WTC11 (cell line): ENCODE measurements around the gene TMC8. TPM values are rescaled to one million over a fixed set of nuclear protein-coding genes. Genes with fewer than 3 reads are reported as not detected.

Experiments
- ATAC-seq: fragments of 200-7000 bp; cut with Tn5 transposase; 2 replicates; pipeline ENCODE4 v1.10.0; 2021; ENCODE audit warnings: mild to moderate bottlenecking, moderate library complexity
- CTCF ChIA-PET: fragments of 300-600 bp; sonication (Branson Sonifier 250); formaldehyde crosslinking; loops from one replicate; lab custom pipeline; 2021; ENCODE audit warnings: antibody characterized with exemption; lab: Charles Lee
- POLR2A ChIA-PET: fragments of 350-600 bp; sonication (Branson Sonifier 250); formaldehyde crosslinking; loops from one replicate; lab custom pipeline; 2021; ENCODE audit warnings: antibody characterized with exemption; lab: Charles Lee
- DNase-seq: peaks from one replicate; pipeline ENCODE4 v3.0.0; 2021; ENCODE audit warnings: low spot score
- H3K27ac Mint-ChIP-seq: 2 replicates; pipeline ENCODE4 v1.8.0; 2021; ENCODE audit warnings: mixed read lengths
- H3K27me3 Mint-ChIP-seq: 2 replicates; pipeline ENCODE4 v1.8.0; 2021; ENCODE audit warnings: low read depth, mild to moderate bottlenecking, moderate library complexity, mixed read lengths
- H3K36me3 Mint-ChIP-seq: 2 replicates; pipeline ENCODE4 v1.8.0; 2021; ENCODE audit warnings: mixed read lengths
- H3K4me1 Mint-ChIP-seq: 2 replicates; pipeline ENCODE4 v1.8.0; 2022; ENCODE audit warnings: mixed read lengths
- H3K4me3 Mint-ChIP-seq: 2 replicates; pipeline ENCODE4 v1.8.0; 2021; ENCODE audit warnings: mild to moderate bottlenecking, moderate library complexity, mixed read lengths
- H3K9me3 Mint-ChIP-seq: 2 replicates; pipeline ENCODE4 v1.8.0; 2021; ENCODE audit warnings: mixed read lengths
- CREM ChIP-seq: sonication (generic); formaldehyde crosslinking; IDR thresholded peaks from 2 replicates; pipeline ENCODE4 v1.8.1; 2022; ENCODE audit warnings: mild to moderate bottlenecking, missing genetic modification reagents, moderate library complexity
- ELF4 ChIP-seq: sonication (generic); formaldehyde crosslinking; IDR thresholded peaks from 2 replicates; pipeline ENCODE4 v1.8.1; 2022; ENCODE audit warnings: low read depth, mild to moderate bottlenecking, moderate library complexity, missing genetic modification reagents
- ETV6 ChIP-seq: sonication (generic); formaldehyde crosslinking; IDR thresholded peaks from 2 replicates; pipeline ENCODE4 v1.8.1; 2022; ENCODE audit warnings: mild to moderate bottlenecking, missing genetic modification reagents
- FOXJ3 ChIP-seq: sonication (generic); formaldehyde crosslinking; IDR thresholded peaks from 2 replicates; pipeline ENCODE4 v1.9.0; 2021; ENCODE audit warnings: missing genetic modification reagents, mild to moderate bottlenecking, borderline replicate concordance
- GTF2I ChIP-seq: fragments of 250-450 bp; sonication (Bioruptor Pico); conservative IDR thresholded peaks from 2 replicates; pipeline ENCODE4 v1.4.0; 2021; ENCODE audit warnings: mild to moderate bottlenecking
- JUN ChIP-seq: sonication (generic); formaldehyde crosslinking; IDR thresholded peaks from 2 replicates; pipeline ENCODE4 v1.8.0; 2023; ENCODE audit warnings: mild to moderate bottlenecking, missing genetic modification reagents
- NFATC4 ChIP-seq: fragments of 250-450 bp; sonication (Bioruptor Pico); IDR thresholded peaks from 2 replicates; pipeline ENCODE4 v1.9.0; 2021; ENCODE audit warnings: mild to moderate bottlenecking
- NFE2L1 ChIP-seq: sonication (generic); formaldehyde crosslinking; IDR thresholded peaks from 2 replicates; pipeline ENCODE4 v1.8.1; 2023; ENCODE audit warnings: missing genetic modification reagents
- TEAD4 ChIP-seq: sonication (generic); formaldehyde crosslinking; IDR thresholded peaks from 2 replicates; pipeline ENCODE4 v1.8.0; 2022; ENCODE audit warnings: mild to moderate bottlenecking, missing genetic modification reagents
- ZNF121 ChIP-seq: sonication (generic); formaldehyde crosslinking; IDR thresholded peaks from 2 replicates; pipeline ENCODE4 v1.8.0; 2023; ENCODE audit warnings: missing genetic modification reagents
- ZNF219 ChIP-seq: sonication (generic); formaldehyde crosslinking; IDR thresholded peaks from 2 replicates; pipeline ENCODE4 v1.8.0; 2023; ENCODE audit warnings: missing genetic modification reagents, mild to moderate bottlenecking, borderline replicate concordance
- ZNF317 ChIP-seq: sonication (generic); formaldehyde crosslinking; IDR thresholded peaks from 2 replicates; pipeline ENCODE4 v1.8.1; 2023; ENCODE audit warnings: low read depth, mild to moderate bottlenecking, moderate library complexity, missing genetic modification reagents, borderline replicate concordance
- total RNA-seq: library from RNA; stranded (reverse); gene quantifications from 3 replicates; pipeline ENCODE4 v1.2.3, GENCODE V29; 2021
- TF ChIP-seq, protein P1 (sequence below): sonication (generic); formaldehyde crosslinking; IDR thresholded peaks from 2 replicates; pipeline ENCODE4 v1.8.1; 2023; ENCODE audit warnings: mild to moderate bottlenecking, missing genetic modification reagents
- TF ChIP-seq, protein P2 (sequence below): sonication (generic); formaldehyde crosslinking; IDR thresholded peaks from 2 replicates; pipeline ENCODE4 v1.8.1; 2023; ENCODE audit warnings: mild to moderate bottlenecking, missing genetic modification reagents
- TF ChIP-seq, protein P3 (sequence below): sonication (generic); formaldehyde crosslinking; IDR thresholded peaks from 2 replicates; pipeline ENCODE4 v1.8.0; 2023; ENCODE audit warnings: missing genetic modification reagents, mild to moderate bottlenecking, borderline replicate concordance
- TF ChIP-seq, protein P4 (sequence below): fragments of 250-450 bp; sonication (Bioruptor Pico); IDR thresholded peaks from 2 replicates; pipeline ENCODE4 v2.1.2; 2022; ENCODE audit warnings: mild to moderate bottlenecking, moderate library complexity
- TF ChIP-seq, protein P5 (sequence below): sonication (generic); formaldehyde crosslinking; IDR thresholded peaks from 2 replicates; pipeline ENCODE4 v1.8.0; 2022; ENCODE audit warnings: mild to moderate bottlenecking, missing genetic modification reagents
- TF ChIP-seq, protein P6 (sequence below): sonication (generic); formaldehyde crosslinking; IDR thresholded peaks from 2 replicates; pipeline ENCODE4 v1.8.1; 2022; ENCODE audit warnings: missing genetic modification reagents, borderline replicate concordance
- TF ChIP-seq, protein P7 (sequence below): fragments of 250-450 bp; sonication (Bioruptor Pico); IDR thresholded peaks from 2 replicates; pipeline ENCODE4 v1.8.0; 2021; ENCODE audit warnings: mild to moderate bottlenecking

The TMC8 gene
- total RNA-seq, 1 experiment from 2014 or later = 3.7 TPM

DNA sequence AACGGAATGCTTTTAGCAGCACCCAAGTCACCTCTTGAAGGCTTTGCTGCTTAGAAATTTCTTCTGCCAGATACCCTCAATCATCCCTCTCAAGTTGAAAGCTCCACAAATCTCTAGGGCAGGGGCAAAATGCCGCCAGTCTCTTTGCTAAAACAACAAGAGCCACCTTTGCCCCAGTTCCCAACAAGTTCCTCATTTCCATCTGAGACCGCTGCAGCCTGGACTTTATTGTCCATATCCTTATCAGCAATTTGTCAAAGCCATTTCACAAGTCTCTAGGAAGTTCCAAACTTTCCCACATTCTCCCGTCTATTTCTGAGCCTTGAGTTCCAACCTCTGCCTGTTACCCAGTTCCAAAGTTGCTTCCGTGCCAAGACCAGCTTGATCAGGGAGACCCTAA is 29.5 kb upstream of the TMC8 start (continued):
- TF ChIP-seq, protein P1, sequence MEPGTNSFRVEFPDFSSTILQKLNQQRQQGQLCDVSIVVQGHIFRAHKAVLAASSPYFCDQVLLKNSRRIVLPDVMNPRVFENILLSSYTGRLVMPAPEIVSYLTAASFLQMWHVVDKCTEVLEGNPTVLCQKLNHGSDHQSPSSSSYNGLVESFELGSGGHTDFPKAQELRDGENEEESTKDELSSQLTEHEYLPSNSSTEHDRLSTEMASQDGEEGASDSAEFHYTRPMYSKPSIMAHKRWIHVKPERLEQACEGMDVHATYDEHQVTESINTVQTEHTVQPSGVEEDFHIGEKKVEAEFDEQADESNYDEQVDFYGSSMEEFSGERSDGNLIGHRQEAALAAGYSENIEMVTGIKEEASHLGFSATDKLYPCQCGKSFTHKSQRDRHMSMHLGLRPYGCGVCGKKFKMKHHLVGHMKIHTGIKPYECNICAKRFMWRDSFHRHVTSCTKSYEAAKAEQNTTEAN (CRISPR knock-in tag) = no peak
- TF ChIP-seq JUN (CRISPR knock-in tag) (no peak), ETV6 (CRISPR knock-in tag) (no peak), FOXJ3 (CRISPR knock-in tag) (no peak)
- TF ChIP-seq, protein P2, sequence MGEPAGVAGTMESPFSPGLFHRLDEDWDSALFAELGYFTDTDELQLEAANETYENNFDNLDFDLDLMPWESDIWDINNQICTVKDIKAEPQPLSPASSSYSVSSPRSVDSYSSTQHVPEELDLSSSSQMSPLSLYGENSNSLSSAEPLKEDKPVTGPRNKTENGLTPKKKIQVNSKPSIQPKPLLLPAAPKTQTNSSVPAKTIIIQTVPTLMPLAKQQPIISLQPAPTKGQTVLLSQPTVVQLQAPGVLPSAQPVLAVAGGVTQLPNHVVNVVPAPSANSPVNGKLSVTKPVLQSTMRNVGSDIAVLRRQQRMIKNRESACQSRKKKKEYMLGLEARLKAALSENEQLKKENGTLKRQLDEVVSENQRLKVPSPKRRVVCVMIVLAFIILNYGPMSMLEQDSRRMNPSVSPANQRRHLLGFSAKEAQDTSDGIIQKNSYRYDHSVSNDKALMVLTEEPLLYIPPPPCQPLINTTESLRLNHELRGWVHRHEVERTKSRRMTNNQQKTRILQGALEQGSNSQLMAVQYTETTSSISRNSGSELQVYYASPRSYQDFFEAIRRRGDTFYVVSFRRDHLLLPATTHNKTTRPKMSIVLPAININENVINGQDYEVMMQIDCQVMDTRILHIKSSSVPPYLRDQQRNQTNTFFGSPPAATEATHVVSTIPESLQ (CRISPR knock-in tag) = no peak

DNA sequence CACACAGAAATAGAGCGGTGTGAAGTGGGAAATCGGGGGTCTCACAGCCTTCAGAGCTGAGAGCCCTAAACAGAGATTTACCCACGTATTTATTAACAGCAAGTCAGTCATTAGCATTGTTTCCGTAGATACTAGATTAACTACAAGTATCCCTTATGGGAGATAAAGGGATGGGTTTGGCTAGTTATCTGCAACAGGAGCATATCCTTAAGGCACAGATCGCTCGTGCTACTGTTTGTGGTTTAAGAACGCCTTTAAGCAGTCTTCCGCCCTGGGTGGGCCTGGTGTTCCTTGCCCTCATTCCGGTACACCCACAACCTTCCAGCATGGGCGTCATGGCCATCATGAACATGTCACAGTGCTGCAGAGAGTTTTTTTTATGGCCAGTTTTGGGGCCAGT is 29.0 kb upstream of the TMC8 start:
- TF ChIP-seq ZNF121 (no peak), ZNF317 (CRISPR knock-in tag) (no peak), ZNF219 (CRISPR knock-in tag) (no peak), ETV6 (CRISPR knock-in tag) (no peak), CREM (CRISPR knock-in tag) (no peak), GTF2I (CRISPR knock-in tag) (no peak), ELF4 (no peak), NFATC4 (CRISPR knock-in tag) (no peak), NFE2L1 (CRISPR knock-in tag) (no peak), TEAD4 (CRISPR knock-in tag) (no peak)
- TF ChIP-seq, protein P3, sequence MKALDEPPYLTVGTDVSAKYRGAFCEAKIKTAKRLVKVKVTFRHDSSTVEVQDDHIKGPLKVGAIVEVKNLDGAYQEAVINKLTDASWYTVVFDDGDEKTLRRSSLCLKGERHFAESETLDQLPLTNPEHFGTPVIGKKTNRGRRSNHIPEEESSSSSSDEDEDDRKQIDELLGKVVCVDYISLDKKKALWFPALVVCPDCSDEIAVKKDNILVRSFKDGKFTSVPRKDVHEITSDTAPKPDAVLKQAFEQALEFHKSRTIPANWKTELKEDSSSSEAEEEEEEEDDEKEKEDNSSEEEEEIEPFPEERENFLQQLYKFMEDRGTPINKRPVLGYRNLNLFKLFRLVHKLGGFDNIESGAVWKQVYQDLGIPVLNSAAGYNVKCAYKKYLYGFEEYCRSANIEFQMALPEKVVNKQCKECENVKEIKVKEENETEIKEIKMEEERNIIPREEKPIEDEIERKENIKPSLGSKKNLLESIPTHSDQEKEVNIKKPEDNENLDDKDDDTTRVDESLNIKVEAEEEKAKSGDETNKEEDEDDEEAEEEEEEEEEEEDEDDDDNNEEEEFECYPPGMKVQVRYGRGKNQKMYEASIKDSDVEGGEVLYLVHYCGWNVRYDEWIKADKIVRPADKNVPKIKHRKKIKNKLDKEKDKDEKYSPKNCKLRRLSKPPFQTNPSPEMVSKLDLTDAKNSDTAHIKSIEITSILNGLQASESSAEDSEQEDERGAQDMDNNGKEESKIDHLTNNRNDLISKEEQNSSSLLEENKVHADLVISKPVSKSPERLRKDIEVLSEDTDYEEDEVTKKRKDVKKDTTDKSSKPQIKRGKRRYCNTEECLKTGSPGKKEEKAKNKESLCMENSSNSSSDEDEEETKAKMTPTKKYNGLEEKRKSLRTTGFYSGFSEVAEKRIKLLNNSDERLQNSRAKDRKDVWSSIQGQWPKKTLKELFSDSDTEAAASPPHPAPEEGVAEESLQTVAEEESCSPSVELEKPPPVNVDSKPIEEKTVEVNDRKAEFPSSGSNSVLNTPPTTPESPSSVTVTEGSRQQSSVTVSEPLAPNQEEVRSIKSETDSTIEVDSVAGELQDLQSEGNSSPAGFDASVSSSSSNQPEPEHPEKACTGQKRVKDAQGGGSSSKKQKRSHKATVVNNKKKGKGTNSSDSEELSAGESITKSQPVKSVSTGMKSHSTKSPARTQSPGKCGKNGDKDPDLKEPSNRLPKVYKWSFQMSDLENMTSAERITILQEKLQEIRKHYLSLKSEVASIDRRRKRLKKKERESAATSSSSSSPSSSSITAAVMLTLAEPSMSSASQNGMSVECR = no peak
- TF ChIP-seq, protein P4, sequence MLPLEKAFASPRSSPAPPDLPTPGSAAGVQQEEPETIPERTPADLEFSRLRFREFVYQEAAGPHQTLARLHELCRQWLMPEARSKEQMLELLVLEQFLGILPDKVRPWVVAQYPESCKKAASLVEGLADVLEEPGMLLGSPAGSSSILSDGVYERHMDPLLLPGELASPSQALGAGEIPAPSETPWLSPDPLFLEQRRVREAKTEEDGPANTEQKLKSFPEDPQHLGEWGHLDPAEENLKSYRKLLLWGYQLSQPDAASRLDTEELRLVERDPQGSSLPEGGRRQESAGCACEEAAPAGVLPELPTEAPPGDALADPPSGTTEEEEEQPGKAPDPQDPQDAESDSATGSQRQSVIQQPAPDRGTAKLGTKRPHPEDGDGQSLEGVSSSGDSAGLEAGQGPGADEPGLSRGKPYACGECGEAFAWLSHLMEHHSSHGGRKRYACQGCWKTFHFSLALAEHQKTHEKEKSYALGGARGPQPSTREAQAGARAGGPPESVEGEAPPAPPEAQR (CRISPR knock-in tag) = no peak
- TF ChIP-seq, protein P5, sequence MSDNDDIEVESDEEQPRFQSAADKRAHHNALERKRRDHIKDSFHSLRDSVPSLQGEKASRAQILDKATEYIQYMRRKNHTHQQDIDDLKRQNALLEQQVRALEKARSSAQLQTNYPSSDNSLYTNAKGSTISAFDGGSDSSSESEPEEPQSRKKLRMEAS = no peak
- TF ChIP-seq, protein P6, sequence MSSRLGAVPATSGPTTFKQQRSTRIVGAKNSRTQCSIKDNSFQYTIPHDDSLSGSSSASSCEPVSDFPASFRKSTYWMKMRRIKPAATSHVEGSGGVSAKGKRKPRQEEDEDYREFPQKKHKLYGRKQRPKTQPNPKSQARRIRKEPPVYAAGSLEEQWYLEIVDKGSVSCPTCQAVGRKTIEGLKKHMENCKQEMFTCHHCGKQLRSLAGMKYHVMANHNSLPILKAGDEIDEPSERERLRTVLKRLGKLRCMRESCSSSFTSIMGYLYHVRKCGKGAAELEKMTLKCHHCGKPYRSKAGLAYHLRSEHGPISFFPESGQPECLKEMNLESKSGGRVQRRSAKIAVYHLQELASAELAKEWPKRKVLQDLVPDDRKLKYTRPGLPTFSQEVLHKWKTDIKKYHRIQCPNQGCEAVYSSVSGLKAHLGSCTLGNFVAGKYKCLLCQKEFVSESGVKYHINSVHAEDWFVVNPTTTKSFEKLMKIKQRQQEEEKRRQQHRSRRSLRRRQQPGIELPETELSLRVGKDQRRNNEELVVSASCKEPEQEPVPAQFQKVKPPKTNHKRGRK (CRISPR knock-in tag) = no peak
- TF ChIP-seq, protein P7, sequence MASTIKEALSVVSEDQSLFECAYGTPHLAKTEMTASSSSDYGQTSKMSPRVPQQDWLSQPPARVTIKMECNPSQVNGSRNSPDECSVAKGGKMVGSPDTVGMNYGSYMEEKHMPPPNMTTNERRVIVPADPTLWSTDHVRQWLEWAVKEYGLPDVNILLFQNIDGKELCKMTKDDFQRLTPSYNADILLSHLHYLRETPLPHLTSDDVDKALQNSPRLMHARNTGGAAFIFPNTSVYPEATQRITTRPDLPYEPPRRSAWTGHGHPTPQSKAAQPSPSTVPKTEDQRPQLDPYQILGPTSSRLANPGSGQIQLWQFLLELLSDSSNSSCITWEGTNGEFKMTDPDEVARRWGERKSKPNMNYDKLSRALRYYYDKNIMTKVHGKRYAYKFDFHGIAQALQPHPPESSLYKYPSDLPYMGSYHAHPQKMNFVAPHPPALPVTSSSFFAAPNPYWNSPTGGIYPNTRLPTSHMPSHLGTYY (CRISPR knock-in tag) = no peak
- TF ChIP-seq, protein P2 (CRISPR knock-in tag) = no peak
- peaks cover 77% of the 10 kb centered on the region for H3K36me3 Mint-ChIP-seq
- no peak overlapping the region for H3K27ac Mint-ChIP-seq

More for the DNA sequence above, 29.0 kb upstream of the TMC8 start:
- no peak for DNase-seq
- ChIA-PET POLR2A (interaction anchor here (0.6 kb wide), 1 partner anchor 801 kb away, joined by 4 read pairs; no protein-coding TSS in a partner anchor), CTCF (no interaction called here)
- no peaks in the 10 kb centered on the region for H3K27me3 Mint-ChIP-seq
- no peak overlapping the region for H3K4me3 Mint-ChIP-seq
- peaks cover 9% of the 10 kb centered on the region for H3K4me1 Mint-ChIP-seq
- no peak for ATAC-seq
- peaks cover 33% of the 10 kb centered on the region for H3K9me3 Mint-ChIP-seq
